Measurements from ENCODE around the gene ALX4.

The ALX4 gene

DNA sequence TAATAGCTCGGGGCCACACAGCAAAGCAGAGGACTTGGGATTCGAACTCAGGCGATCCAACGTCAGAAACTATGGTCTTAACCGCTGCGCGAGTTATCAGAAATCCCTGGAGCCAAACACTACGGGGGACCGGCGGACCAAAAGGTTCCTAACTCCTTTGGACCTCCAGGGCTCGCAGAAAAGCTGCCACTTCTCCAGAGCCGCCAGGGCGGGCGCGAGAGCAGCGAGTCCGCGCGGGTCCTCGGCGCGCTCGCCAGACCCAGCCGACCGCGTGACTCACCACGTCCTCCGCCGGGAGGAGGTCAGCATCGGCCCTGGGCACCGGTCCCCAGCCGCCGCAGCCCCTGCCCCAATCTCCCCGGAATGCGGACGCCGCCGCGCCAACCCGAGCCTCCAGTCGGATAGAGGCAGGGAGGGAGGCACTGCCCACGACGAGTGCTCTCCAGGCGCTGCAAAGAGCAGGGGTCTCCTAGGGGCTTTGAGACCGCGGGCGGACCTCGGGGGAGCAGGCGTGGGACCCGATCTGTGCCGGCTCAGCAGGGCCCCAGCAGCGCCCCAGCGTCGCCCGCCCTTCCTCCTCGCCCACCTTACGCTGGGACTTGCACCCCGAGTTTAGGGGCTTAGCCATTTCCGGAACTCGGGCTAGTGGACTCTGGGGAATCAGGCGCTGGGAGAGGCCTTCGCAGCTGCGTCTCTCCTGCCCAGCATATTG, 6.2 kb upstream of the ALX4 start:
- no peak for DNase-seq (ENCODE audit: low spot score)

DNA sequence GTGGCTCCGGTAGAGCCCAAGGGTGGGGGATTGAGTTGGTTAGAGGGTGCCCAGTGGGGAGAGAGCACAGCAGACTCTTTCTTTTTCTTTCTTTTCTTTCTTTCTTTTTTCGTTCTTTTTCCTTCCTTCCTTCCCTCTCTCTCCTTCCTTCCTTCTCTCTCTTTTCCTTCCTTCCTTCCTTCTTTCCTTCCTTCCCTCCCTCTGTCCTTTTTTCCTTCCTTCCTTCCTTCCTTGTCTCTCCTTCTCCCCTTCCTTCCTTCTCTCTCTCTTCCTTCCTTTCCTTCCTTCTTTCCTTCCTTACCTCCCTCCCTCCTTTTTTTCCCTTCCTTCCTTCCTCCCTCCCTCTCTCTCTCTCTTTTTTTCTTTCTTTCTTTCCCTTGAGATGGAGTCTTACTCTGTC, 4.8 kb upstream of the ALX4 start:
- no peak for DNase-seq (ENCODE audit: low spot score)

DNA sequence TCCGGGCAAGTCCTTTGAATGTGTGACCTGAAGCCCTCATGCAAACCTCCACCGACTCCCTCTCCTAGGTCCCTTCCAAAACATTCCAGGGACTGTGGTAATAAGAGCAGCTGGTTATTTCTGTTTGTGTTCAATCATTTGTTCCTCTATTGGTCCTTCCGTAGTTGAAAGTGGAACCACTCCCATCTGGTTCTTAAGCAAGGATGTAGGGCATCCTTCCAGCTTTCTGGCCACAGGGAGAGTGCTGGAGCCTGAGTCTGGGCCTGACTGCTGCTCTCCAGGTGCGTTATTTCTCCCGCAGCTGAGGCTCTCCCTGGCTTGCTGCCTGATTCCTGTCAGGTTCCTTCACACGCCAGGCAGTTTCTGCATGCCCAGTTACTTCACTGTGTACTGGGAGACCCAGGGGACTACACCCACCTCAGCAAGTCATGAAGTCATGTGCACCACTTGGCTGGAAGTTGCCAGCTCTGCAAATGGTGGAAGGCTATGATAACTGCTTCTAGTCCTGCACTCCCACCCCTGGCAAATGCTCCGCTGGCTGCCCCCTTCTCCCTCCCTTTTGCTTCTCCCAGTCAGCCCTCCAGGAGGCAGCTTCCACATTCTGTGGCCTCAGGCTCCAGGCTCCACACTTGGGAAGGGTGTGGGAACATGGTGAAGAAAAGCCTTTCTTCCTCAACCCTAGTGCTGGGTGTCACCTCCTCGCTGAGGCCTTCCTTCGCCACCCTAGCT, 4.0 kb upstream of the ALX4 start:
- no peak for DNase-seq (ENCODE audit: low spot score)

DNA sequence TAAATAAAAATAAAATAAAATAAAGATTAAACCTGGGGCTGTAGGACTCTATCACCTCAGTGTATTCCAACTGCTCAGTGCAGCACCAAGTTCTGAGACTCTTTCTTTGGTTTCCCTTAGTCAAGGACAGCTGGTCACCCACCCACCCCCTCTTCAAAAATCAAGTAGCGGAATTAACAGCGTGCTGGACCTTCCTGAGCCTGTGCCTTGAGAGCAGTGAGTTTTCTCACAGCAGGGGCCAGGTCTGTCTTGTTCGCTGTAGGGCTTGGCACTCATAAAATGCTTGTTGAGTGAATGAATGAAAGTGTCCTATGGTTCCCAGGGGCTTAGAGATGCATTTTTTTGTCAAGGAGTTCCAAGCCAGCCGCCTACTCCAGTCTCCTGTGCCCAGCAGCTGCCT, 2.9 kb upstream of the ALX4 start:
- DNase-seq (ENCODE audit: low spot score), result no peak

DNA sequence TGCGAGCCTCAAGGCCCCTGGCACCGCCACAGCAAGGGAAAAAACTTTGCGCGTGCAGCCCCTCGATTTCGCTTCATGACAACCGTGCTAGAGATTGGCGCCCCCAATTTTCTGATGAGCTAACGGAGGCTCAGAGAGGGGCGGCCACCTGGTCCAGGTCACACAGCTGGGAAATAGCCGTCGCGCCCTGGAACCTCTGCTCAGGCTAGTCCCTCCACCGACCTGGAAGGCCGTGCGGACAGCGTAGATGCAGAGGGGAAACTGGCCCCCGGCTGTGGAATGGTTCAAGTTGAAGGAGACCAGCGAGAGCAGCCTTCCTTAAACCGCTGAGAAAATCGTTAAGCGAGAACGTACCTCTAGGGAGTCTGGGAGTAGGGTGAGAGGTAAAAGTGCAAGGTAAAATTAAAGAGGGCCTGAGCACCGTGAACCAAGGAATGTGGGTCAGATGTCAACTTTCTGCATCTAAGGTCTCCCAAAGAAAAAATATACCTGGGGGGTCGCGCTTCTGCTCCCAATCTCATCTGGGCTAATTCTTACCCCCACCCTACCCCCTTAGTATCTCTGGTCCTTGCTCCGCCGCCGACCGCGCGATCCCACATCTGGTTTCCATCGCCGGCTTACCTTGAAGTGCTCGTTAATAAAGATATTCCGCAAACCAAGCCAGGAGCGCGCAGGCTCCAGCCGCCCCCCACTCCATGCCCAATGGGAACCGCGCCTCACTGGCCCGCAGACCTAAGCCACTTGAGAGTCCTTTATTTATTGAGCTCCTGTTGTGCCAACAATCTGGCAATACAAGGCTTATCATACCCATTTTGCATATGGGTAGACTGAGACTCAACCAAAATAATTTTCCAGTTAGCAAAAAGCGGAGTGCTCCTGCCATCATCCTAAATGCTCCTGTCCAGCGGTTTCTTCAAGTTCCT, 1.7 kb upstream of the ALX4 start:
- DNase-seq (ENCODE audit: low spot score), result no peak

DNA sequence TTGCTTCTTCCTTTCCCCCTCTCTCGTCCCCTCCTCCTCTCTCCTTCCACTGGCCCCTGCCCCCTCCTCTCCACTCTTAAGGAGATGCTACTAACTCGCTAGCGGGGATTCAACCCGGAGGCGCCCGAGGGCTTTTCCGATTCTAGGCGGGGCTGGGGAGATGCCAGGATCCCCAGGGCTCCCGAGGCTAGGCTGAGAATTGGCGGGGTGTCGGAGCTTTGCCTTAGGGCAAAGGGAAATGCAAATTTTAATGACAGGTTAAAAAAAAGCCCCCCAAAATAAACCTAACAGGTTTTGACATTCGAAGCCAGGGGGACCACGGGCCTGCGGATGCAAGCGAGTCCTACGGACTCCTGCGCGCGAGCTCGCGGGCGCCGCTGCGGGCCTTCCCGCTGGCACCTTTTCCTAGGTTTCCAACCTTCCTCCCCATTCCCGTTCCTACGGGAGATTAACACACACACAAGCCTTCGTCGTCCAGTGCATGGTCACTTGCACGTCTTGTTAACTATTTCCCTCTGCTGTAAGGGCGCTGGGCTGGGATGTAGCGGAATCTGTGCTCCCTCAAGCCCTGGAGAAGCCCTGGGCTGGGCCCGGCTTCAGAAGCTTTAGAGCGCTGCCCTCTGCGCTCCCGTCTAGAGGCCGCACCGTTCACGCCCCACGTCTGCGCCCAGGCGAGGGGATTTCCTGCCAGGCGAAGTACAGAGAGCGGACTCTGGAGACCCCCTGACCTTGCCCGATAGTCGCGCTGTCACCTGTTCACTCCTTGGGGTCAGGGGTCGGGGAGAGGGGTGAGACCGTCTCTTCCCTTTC, 729 bp upstream of the ALX4 start:
- no peak for DNase-seq (ENCODE audit: low spot score)

DNA sequence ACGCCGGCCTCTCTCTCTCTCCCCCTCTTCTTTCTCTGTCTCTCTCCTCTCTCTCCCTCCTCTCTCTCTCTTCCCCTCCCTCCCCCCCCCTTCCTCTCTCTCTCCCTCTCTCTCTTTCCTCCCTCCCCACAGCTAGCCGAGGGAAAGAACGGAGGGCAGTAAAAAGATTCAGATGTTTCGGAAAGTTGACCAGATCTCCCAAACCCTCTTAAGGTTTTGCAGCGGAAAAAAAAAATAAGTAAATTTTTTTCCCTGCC, 195 bp upstream of the ALX4 start:
- no peak for DNase-seq (ENCODE audit: low spot score)

DNA sequence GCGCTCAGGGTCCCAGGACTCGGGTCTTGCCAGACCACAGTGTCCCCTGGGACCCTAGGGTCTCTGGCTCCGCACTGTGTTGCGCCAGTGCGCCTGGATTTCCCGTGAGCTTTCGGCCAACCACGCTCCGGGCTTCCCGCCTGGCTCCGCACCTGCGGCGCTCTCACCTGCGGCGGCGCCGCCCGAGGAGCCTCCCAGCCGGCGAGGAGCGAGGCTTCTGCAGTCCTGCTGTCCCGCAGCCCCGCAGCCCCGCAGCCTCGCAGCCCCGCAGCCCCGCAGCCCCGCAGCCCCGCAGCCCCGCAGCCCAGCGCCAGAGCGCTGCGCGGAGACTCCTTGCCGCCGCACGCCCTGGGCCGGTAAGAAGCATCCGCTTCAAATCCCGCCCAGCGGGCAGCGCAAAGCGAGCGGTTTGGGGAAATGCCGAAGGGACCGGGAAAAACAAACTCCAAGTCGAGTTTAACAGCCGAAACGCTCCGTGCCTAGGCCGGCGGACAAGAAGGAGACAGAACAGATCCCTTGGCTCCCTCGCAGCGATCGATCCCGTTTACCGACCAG, 939 bp downstream of the ALX4 start:
- no peak for DNase-seq (ENCODE audit: low spot score)

DNA sequence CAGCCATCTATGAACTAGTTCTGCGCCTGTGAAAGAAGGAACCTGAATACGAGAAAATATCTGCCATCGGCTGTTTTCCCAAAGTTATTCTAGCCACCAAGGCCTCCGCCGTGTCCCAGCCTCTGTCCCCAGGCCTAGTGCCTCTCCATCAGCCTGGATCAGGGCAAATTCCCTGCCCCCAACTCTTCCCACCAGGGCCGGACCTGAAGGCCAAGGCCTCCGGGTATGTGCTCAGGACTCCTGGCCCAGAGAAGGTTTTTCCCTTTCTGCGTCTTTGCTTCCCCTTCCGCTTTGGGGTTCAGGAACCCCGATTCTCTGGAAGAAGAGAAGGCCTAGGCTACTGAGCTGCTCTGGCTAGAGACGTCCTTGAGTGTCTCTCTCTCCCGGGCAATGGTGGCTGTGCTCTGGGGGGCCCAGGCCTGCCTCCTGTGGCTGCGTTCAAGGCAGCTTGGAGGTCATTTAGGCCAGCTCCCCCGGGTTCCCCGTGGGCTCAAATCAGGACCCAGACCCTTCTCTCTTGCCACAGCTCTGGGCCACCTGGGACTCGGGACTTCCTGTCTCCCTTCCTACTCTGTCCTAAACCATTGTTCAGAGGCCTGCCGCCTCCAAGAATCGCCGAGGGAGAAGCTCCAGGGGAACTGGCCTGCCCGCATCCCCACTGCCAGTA, 1.6 kb downstream of the ALX4 start:
- no peak for DNase-seq (ENCODE audit: low spot score)

DNA sequence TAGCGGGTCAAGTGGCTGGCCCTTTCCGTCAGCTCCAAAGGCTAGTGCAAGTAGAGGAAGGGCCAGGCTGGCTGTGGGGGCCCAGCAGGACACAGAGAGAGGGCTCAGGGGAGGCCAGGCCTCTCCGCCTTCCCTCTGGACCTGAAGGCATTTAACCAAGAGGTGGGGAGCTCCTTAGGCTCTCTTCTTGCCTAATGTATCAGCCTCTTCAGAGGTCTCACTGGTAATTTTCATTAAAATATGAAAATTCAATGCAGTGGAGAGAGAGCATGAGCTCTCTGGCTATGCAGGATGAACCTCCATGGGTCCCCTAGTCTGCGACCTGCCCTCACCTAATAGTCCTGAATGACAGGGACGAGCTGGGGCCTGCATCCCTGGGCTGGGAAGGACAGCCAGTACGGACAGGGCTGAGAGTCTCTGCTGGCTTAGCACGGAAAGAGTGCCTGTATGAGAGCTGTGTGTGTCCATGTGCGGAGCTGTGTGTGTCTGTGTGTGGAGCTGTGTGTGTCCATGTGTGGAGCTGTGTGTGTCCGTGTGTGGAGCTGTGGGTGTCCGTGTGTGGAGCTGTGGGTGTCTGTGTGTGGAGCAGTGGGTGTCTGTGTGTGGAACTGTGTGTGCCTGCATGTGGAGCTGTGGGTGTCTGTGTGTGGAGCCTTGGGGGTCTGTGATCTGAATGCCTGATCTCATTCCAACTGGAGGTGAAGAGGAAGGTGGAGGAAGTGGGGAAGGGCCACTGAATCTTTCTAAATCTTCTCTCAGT, 2.4 kb downstream of the ALX4 start:
- DNase-seq (ENCODE audit: low spot score), result no peak

DNA sequence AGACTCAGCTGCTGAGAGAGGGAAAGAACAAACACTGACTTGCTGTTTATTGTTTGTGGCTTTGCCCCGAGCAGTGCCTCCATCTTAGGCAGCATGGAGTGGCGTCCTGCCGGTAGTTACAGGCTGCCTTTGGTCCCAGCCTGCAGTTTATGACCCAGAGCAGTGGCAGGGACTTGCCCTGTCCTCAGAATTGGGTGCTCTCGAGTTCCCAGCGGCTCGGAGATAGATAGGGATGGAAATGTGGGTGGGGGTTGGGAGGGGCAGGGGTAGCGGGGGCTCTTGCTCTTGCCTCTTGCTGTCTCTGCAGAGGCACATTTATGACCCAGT, 3.1 kb downstream of the ALX4 start:
- no peak for DNase-seq (ENCODE audit: low spot score)

DNA sequence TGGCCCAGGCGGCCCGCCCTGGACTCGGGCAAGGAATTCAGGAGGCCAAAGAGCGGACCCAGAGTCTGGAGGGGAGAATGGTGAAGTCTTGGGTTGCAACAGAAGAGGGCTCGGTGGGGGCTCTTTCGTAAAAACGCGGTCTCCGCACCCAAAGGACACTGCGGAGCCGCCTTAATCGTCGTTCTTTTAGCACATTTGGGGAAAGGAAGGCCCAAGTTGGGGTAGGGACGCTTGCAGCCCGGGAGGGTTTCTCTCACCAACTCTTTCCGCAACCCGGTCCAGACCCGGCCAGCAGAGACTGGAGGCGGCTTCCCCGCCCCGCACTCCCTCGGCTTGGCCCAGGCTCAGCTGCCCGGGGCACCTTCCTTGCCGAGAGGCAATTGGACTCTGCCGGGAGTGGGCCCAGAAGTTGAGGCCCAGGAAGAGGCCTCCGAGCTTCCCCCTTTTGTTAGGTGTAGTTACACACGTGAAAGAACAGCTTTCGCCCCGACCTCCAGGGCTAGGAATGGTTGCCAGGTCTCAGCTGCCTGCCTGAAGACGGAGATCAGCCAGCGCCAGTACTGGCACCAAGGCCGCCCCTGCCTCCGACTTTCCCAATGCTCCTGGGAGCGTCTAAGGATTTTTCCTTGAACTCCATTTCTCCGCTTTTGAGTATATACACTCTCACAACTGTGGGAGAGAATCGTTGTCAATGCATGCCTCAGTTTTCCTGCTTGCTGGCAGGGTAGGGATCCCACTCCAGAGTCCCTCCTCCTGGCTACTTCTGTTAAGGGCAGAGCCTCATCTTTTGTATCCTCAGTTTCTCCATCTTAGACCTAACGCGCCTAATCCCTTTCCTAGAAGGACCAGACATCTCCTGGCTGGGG, 3.7 kb downstream of the ALX4 start:
- no peak for DNase-seq (ENCODE audit: low spot score)

DNA sequence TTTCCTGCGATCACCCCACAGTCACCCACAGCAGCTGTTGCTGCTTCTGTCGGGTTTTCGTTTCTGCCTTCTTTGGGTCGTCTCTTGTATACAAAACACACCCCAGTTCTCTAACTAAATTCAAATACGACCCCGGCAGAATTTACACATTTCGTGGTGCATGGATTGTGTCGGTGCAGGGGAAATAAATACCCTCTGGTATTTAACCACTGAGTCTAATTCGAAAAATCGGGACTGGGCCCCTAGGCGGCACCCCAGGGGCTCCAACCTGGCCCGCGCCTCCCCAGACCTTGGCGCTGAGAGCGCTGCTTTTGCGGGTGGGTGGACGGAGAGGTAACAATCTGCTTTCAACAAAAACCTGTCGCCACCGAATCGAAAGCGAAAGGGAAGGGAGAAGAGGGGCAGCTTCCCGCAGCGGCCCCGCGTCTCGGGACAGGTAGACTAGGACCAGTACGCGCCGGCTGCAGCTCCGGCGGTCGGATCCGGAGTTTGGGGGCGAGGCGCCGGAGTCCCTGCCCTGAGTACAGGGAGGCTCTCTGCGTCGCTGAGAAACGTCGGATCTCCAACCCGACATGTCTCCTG, 4.4 kb downstream of the ALX4 start:
- DNase-seq (ENCODE audit: low spot score), result no peak

DNA sequence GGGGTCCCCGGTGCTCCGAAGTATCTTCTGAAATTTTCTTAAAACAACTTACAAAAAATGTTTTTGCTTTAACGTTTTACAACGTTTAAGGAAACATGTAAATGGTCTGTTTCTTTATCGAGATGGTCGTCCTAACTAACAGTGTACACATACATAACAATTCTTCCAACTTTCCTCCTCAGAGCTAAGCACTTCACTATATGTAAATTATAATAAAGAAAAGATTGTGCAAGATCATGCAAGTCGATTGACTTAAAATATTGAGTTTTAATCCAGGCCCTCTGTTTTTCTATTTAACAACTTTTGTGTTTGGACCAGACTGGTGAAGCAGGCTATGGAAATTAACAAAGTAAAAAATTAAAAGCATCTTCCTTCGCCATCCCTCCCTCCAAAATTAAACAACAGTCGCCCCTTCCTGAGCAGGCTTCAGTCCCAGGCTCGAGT, 4.9 kb downstream of the ALX4 start:
- no peak for DNase-seq (ENCODE audit: low spot score)

DNA sequence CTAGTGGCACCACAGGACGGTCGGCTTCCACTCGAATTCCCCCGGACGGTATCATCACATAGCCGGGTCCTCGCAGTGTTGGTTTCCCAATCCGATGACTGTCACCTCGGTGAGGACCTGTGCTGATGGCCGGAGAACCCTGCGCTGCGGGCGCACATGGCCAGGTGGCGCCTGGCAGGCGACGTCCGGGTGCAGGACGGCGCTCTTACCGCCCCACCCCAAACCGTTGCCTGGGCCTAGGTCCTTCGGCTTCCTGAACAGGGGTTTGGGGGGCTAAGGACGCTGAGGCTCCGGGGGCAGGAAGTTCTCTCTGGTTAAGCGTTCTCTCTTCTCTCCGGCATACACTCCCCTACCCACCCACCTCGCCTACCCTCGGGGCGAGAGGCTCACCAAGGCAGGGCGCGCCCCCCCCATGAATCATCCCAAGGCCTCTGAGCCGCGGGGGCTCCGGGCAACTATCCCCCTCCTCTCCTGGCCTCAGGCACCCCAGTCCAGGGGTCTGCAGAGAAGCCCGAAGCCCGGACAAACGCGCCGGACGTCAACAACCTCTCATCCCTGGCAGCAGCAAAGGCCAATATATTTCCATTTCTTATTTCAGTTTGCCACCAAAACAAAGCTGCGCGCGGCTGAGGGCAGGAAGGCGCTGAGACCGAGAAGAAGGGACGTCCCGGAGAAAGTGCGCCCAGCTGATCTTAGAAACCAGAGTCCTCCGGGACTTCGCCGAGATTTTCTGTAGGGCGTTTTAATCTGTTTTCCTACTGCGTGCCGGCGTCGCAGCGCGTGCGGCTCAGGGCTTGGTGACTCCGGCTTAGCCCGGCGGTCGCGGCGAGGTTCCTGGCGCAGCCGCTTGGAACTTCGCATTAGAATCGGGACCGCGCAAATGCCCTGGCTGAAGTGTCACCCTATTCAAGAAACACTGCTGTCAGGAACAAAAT, 5.6 kb downstream of the ALX4 start:
- no peak for DNase-seq (ENCODE audit: low spot score)

DNA sequence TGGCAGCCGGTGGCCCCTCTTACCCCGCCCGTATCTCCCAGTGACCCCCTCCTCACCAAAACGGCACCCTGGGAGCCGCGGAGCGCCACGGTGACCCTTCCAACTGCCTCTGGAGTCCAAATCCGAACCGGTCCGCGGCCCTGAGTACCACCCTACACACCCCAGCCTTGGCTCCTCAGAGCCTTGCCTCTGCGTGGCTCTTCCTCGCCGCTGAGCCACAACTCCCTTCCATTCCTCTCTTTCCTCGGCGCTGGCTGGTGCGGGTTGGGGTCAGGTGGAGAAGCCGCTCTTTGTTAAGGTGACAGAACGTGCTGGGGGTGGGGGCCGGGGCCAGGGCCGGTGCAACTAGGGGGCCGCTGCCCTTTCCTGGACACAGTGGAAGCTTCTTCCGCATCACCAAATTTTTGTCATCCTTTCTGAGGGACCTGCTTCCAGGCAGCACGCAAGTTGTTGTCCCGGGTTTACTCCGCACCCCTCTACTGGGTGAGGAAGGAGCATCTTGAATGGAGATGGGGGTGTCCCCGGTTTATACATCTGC, 6.5 kb downstream of the ALX4 start:
- no peak for DNase-seq (ENCODE audit: low spot score)

DNA sequence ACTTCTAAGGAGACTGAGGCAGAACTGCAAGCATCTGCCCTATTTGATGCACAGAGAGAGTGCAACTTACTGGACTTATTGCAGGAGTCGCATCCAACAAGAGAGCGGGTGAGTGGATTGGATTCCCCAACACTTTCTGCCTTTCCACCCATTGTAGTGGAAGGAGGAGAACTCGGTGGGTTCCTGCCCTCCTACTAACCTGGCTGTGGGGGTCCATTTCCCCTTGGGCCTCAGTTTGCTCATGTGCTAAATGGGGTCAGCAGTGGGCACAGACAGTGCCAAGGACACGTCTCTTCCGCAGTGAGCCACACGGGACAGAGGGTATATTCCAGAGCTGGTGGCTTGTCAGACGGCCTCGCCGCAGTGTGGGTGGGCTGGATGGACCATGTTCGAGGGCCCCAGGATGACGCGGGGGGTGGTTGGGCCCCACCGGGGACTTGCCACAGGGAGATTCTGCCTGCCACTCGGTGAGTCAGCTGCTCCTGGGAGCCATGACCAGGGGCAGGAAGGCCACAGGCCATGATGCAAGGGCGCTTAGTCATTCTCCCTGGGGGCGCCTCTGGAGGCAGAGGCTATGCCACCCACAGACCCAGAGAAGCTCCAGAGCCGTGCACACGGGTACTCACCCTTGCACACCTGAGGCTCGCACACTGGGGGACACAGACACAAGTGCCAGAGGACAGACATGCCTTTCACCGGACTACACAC, 8.2 kb downstream of the ALX4 start:
- no peak for DNase-seq (ENCODE audit: low spot score)
